Mesothelial cell of epicardium (in vitro differentiated cells): ENCODE data around the gene SVEP1. TPM values are rescaled to one million over a fixed set of nuclear protein-coding genes. Genes with fewer than 3 reads are reported as not detected.

ENCODE experiments used
- DNase-seq, 2 experiments: peaks; one replicate each; pipeline ENCODE4 v3.0.0; 2021; ENCODE audit warnings: low spot score in 2 of 2; ENCODE audit not compliant: unreplicated experiment in 2 of 2
- H3K27ac Mint-ChIP-seq: 2 replicates; pipeline ENCODE4 v1.8.0; 2021; ENCODE audit warnings: mixed read lengths
- H3K27me3 Mint-ChIP-seq: 2 replicates; pipeline ENCODE4 v1.8.0; 2021; ENCODE audit warnings: low read depth, mixed read lengths
- H3K36me3 Mint-ChIP-seq: 2 replicates; pipeline ENCODE4 v1.8.0; 2021; ENCODE audit warnings: mixed read lengths
- H3K4me1 Mint-ChIP-seq: 2 replicates; pipeline ENCODE4 v1.8.0; 2021; ENCODE audit warnings: mixed read lengths
- H3K4me3 Mint-ChIP-seq: 2 replicates; pipeline ENCODE4 v1.8.0; 2021; ENCODE audit warnings: mild to moderate bottlenecking, moderate library complexity, mixed read lengths
- H3K9me3 Mint-ChIP-seq: 2 replicates; pipeline ENCODE4 v1.8.0; 2021; ENCODE audit warnings: mixed read lengths
- total RNA-seq: library from RNA; stranded (reverse); gene quantifications from 3 replicates; pipeline ENCODE4 v1.2.1, GENCODE V29; 2021
- TF ChIP-seq, protein P1 (sequence below): fragments of 200-600 bp; sonication (generic); IDR thresholded peaks from one replicate; pipeline ENCODE4 v1.5.0; 2021; ENCODE audit warnings: antibody characterized with exemption; ENCODE audit not compliant: unreplicated experiment

SVEP1 gene
- total RNA-seq, 1 donor from 2014 or later, result 47.2 TPM

DNA sequence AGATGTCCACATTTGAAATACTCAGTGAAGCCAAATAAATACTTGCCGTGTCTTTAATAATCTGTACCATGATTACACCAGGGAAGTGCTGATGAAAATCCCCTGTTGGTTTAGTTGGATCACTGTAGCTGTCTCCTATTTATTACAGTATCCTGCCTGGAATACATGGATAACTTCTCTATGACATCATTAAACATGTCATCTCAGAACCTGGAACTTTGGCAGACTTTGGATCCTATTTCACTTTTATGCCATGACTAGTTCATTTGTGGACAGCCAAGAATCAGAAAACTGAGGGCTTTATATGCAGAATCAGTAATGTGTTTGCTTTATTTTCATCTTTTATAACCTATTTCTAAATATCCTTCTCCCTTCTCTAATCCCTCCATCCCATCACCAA, 241.8 kb downstream of the SVEP1 start, which contains the start of gene TXNDC8:
TXNDC8 (minus strand) TSS at position 137 of the 400 bp plus-strand sequence.
- H3K4me1 Mint-ChIP-seq, result no peaks in the 10 kb centered on the region
- H3K9me3 Mint-ChIP-seq, result no peaks in the 10 kb centered on the region
- no peaks in the 10 kb centered on the region for H3K36me3 Mint-ChIP-seq
- H3K27me3 Mint-ChIP-seq, result no peaks in the 10 kb centered on the region
- no peak for DNase-seq
- H3K4me3 Mint-ChIP-seq, result no peak within 1 kb of the TSS
- TF ChIP-seq, protein P1, sequence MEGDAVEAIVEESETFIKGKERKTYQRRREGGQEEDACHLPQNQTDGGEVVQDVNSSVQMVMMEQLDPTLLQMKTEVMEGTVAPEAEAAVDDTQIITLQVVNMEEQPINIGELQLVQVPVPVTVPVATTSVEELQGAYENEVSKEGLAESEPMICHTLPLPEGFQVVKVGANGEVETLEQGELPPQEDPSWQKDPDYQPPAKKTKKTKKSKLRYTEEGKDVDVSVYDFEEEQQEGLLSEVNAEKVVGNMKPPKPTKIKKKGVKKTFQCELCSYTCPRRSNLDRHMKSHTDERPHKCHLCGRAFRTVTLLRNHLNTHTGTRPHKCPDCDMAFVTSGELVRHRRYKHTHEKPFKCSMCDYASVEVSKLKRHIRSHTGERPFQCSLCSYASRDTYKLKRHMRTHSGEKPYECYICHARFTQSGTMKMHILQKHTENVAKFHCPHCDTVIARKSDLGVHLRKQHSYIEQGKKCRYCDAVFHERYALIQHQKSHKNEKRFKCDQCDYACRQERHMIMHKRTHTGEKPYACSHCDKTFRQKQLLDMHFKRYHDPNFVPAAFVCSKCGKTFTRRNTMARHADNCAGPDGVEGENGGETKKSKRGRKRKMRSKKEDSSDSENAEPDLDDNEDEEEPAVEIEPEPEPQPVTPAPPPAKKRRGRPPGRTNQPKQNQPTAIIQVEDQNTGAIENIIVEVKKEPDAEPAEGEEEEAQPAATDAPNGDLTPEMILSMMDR, result no peak
- H3K27ac Mint-ChIP-seq, result peak within 1 kb of the TSS; percentile 31

DNA sequence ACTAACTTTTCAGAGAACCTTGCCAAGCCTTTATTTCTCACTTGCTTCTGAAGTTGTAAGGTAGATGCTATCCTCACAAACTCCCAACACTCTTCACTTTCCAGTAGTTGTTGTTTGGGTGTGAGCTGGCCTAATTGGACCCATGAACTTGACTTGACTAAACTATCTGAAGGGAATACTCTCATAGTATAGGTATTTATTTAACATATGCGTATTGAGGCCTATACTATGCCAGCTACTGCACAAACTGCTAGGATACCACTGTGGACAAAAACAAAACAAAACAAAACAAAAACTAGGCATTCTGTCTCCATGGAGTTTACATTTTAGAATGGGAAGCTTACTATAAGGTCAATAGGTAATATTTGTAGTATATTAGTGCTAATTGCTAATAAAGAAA, 243.2 kb downstream of the SVEP1 start:
- DNase-seq, result no peak
- H3K36me3 Mint-ChIP-seq, result no peaks in the 10 kb centered on the region
- H3K27me3 Mint-ChIP-seq, result no peaks in the 10 kb centered on the region
- TF ChIP-seq, protein P1, result no peak
- H3K27ac Mint-ChIP-seq, result no peak overlapping the region
- no peak overlapping the region for H3K4me3 Mint-ChIP-seq
- H3K4me1 Mint-ChIP-seq, result no peaks in the 10 kb centered on the region
- peaks cover 1% of the 10 kb centered on the region for H3K9me3 Mint-ChIP-seq

DNA sequence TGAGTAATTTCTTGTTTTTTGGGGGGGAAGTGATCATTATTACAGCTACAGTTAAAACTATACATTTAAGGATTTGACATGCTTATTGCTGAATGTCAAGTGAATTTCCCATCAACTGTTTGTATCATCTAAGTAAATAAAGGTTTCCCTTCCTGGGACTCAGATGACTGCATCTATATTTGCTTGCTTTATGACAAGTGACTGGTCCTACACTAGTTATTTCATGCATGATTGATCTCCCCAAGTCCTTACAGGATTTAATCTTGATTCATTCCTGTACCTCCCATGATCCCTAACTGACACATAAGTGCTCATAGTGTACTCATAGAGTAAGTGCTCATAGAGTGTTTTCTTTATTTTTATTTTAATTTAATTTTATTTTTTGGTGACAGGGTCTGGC, 244.7 kb downstream of the SVEP1 start:
- TF ChIP-seq, protein P1, result no peak
- Mint-ChIP-seq H3K27ac (no peak overlapping the region), H3K36me3 (no peaks in the 10 kb centered on the region), H3K4me3 (no peak overlapping the region), H3K4me1 (no peaks in the 10 kb centered on the region), H3K27me3 (no peaks in the 10 kb centered on the region), H3K9me3 (peaks cover 11% of the 10 kb centered on the region)
- DNase-seq, result no peak

DNA sequence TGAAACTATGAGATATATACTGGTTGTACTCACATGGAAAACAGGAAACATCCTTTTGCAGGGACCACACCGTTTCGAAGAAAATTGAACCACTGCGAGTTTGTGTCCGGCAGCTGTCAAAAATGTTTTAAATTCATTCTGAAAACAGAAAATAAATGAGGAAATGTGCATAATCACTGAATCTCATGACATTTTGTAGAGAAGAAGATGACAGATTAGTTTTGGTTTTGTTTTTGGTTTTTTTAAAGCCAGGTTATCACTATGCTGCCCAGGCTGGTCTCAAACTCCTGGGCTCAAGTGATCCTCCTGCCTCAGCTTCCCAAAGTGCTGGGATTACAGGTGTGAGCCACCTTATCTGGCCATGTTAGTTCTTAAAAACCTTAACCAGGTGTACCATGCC, 245.4 kb downstream of the SVEP1 start:
- Mint-ChIP-seq H3K27me3 (no peaks in the 10 kb centered on the region), H3K36me3 (no peaks in the 10 kb centered on the region), H3K9me3 (peaks cover 11% of the 10 kb centered on the region), H3K4me3 (no peak overlapping the region), H3K4me1 (peaks cover 5% of the 10 kb centered on the region), H3K27ac (no peak overlapping the region)
- DNase-seq, result no peak
- TF ChIP-seq, protein P1, result no peak

DNA sequence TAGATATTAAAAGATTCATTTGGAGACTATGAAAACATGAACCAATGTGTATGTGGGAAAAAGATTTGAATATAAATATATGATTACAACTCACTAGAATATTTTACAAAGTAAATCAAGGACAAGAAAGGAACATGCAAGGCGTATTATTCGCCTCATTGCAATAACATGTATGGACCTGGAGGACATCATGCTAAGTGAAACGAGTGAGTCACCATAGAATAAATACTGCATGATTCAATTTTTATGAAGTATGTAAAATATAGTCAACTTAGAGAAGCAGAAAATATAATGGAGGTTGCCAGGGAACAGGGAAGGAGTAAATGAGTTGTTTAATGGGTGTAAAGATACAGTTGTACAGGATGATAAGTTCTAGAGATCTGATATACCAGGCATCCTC, 246.8 kb downstream of the SVEP1 start:
- H3K4me3 Mint-ChIP-seq, result no peak overlapping the region
- H3K27me3 Mint-ChIP-seq, result no peaks in the 10 kb centered on the region
- no peak overlapping the region for H3K27ac Mint-ChIP-seq
- no peak for DNase-seq
- H3K9me3 Mint-ChIP-seq, result peaks cover 11% of the 10 kb centered on the region
- peaks cover 5% of the 10 kb centered on the region for H3K4me1 Mint-ChIP-seq
- no peaks in the 10 kb centered on the region for H3K36me3 Mint-ChIP-seq
- TF ChIP-seq, protein P1, result no peak
